Activated naive CD4-positive, alpha-beta T cell treated with anti-CD3 and anti-CD28 coated beads for 36 hours (primary cell): ENCODE data around the gene OPN1MW3. TPM values are rescaled to one million over a fixed set of nuclear protein-coding genes. Genes with fewer than 3 reads are reported as not detected.
"Not testable (repeated sequence)": the region's sequence is repeated elsewhere in the genome, so short reads cannot be mapped to it uniquely, and the experiment has no call there.

Experiments
- CTCF ChIA-PET: fragments of 350-600 bp; sonication (Branson Sonifier 250); formaldehyde crosslinking; loops from one replicate; lab custom pipeline; 2021; ENCODE audit warnings: antibody characterized with exemption; lab: Charles Lee
- DNase-seq: peaks from one replicate; pipeline ENCODE4 v3.0.0-alpha.2; 2020
- H3K27ac Mint-ChIP-seq: one replicate; pipeline ENCODE4 v1.8.0; 2021; ENCODE audit warnings: mild to moderate bottlenecking, mixed read lengths
- H3K27me3 Mint-ChIP-seq: one replicate; pipeline ENCODE4 v1.8.0; 2021; ENCODE audit warnings: low read depth, mixed read lengths
- H3K36me3 Mint-ChIP-seq: one replicate; pipeline ENCODE4 v1.8.0; 2021; ENCODE audit warnings: low read depth, mixed read lengths
- H3K4me1 Mint-ChIP-seq: one replicate; pipeline ENCODE4 v1.8.0; 2021; ENCODE audit warnings: low read depth, mixed read lengths
- H3K4me3 Mint-ChIP-seq: one replicate; pipeline ENCODE4 v1.8.0; 2021; ENCODE audit warnings: mild to moderate bottlenecking, moderate library complexity, mixed read lengths
- H3K9me3 Mint-ChIP-seq: one replicate; pipeline ENCODE4 v1.8.0; 2021; ENCODE audit warnings: mixed read lengths
- intact Hi-C: fragments of 100-400 bp; cut with micrococcal nuclease; formaldehyde crosslinking; loops from one replicate; pipeline ENCODE4 v1.15.1; 2023
- total RNA-seq, 2 experiments: library from RNA; stranded (reverse); gene quantifications; one replicate each; pipeline ENCODE4 v1.2.3, GENCODE V29; 2021

The OPN1MW3 gene
- not detected for total RNA-seq

DNA sequence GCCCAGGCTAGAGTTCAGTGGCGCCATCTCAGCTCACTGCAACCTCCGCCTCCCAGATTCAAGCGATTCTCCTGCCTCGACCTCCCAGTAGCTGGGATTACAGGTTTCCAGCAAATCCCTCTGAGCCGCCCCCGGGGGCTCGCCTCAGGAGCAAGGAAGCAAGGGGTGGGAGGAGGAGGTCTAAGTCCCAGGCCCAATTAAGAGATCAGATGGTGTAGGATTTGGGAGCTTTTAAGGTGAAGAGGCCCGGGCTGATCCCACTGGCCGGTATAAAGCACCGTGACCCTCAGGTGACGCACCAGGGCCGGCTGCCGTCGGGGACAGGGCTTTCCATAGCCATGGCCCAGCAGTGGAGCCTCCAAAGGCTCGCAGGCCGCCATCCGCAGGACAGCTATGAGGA, at the start of gene OPN1MW3:
Gene OPN1MW3 (plus strand): TSS at position 301 of the 400 bp plus-strand sequence. CDS start 38 bp downstream, at position 339.
- CTCF ChIA-PET, result not testable (repeated sequence)

DNA sequence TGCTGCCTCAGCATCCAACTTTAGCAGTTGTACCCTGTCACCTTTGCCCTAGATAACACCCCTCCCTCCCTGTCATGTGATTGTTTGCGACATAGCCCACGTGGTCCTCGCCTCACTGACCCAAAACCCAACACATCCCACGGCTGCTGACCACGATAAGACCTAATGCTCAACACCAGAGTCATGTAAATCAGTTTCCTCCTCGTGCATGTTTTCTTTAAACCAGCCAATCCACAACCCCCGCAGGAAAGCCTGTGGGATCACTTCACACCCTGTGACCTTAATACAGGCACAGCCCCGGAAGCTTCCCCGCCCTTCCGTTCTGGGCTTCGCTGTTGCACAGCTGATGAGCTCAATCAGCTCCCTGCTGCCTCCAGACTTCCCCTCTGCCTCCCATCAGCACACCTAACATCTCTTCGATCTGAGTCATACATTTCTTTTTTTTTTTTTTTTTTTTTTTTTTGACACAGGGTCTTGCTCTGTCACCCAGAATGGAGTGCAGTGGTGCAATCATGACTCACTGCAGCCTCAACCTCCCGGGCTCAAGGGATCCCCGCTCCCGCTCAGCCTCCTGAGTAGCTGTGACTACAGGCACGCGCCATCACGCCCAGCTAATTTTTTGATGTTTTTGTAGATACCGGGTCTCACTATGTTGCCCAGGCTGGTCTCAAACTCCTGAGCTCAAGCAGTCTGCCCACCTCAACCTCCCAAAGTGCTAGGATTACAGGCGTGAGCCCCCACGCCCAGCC, 47.5 kb upstream of the OPN1MW3 start:
- CTCF ChIA-PET, DNase-seq, H3K27me3 Mint-ChIP-seq, H3K4me1 Mint-ChIP-seq, H3K36me3 Mint-ChIP-seq, H3K4me3 Mint-ChIP-seq, H3K27ac Mint-ChIP-seq, H3K9me3 Mint-ChIP-seq, intact Hi-C loops: not testable (repeated sequence)

More for the DNA sequence above, at the start of gene OPN1MW3:
- H3K4me3 Mint-ChIP-seq, H3K27me3 Mint-ChIP-seq, H3K27ac Mint-ChIP-seq, DNase-seq, intact Hi-C loops, H3K9me3 Mint-ChIP-seq, H3K36me3 Mint-ChIP-seq, H3K4me1 Mint-ChIP-seq: not testable (repeated sequence)

DNA sequence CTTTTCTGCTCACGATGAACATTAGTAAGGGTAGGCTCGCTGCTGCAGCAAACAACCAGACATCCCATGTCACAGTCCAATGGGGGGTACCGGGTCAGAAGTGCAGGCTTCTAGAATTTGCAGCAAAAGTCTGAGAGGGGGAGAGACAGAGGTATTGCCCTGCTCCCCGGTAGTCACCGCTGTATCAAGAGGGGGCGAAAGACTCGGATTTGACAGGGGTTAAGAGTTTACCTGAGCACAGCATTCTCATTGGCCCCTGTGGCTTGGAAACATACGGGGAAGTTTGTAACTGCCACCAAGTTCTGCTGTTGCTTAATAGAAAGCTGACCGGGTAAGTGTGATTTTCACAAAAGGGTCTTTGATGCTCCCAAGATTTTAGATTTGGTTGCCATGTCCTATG, 46.3 kb upstream of the OPN1MW3 start:
- H3K27me3 Mint-ChIP-seq, CTCF ChIA-PET, H3K36me3 Mint-ChIP-seq, H3K4me3 Mint-ChIP-seq, intact Hi-C loops, H3K4me1 Mint-ChIP-seq, DNase-seq, H3K27ac Mint-ChIP-seq, H3K9me3 Mint-ChIP-seq: not testable (repeated sequence)

DNA sequence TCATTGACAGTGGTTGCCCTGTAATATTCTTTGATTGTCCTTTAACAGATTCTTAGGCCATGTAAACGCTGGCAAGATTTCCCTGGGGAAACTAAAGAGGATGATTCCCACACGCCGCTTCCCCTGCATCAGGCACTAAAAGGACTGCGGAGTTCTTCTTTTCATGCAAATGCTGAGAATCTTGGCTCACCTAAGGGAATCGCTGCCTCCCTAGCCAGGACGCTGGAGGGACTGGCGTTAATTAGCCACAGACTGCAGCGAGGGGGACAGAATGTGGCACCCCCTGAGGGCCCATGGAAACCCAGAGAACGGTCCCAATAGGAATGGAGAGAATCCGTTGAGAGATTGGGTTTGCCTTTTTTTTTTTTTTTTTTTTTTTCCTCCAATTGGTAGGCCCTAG, 45.9 kb upstream of the OPN1MW3 start:
- H3K27me3 Mint-ChIP-seq, H3K4me3 Mint-ChIP-seq, CTCF ChIA-PET, DNase-seq, H3K36me3 Mint-ChIP-seq, H3K4me1 Mint-ChIP-seq, H3K9me3 Mint-ChIP-seq, intact Hi-C loops, H3K27ac Mint-ChIP-seq: not testable (repeated sequence)

DNA sequence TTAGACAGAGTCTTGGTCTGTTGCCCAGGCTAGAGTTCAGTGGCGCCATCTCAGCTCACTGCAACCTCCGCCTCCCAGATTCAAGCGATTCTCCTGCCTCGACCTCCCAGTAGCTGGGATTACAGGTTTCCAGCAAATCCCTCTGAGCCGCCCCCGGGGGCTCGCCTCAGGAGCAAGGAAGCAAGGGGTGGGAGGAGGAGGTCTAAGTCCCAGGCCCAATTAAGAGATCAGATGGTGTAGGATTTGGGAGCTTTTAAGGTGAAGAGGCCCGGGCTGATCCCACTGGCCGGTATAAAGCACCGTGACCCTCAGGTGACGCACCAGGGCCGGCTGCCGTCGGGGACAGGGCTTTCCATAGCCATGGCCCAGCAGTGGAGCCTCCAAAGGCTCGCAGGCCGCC, 37.9 kb upstream of the OPN1MW3 start, which contains the start of gene OPN1MW2:
Gene OPN1MW2 (plus strand): TSS at position 301 of the 400 bp plus-strand sequence. CDS start 60 bp downstream, at position 361.
- H3K9me3 Mint-ChIP-seq, DNase-seq, H3K4me3 Mint-ChIP-seq, CTCF ChIA-PET, H3K4me1 Mint-ChIP-seq, H3K27me3 Mint-ChIP-seq, H3K27ac Mint-ChIP-seq, intact Hi-C loops, H3K36me3 Mint-ChIP-seq: not testable (repeated sequence)

DNA sequence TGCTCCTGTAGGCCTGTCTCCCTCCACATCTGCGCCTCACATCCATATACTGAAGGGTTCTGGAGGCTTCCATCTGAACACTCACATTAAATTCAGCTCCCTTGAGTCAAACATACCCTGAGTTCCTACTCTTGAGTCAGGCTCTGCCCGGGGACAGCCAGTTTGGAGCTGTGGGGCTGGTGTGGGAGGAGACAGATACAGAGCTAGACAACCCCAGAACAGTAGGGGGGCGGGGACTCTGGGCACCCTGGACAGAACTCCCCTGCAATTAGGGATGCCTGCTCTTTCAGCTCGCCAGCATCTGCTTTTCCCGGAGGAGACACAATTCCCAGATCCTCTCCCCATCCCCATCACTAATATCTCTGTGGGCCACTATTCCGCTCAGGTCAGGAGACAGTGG, 32.1 kb upstream of the OPN1MW3 start:
- DNase-seq, H3K36me3 Mint-ChIP-seq, H3K4me3 Mint-ChIP-seq, intact Hi-C loops, H3K9me3 Mint-ChIP-seq, H3K27me3 Mint-ChIP-seq, CTCF ChIA-PET, H3K4me1 Mint-ChIP-seq, H3K27ac Mint-ChIP-seq: not testable (repeated sequence)

DNA sequence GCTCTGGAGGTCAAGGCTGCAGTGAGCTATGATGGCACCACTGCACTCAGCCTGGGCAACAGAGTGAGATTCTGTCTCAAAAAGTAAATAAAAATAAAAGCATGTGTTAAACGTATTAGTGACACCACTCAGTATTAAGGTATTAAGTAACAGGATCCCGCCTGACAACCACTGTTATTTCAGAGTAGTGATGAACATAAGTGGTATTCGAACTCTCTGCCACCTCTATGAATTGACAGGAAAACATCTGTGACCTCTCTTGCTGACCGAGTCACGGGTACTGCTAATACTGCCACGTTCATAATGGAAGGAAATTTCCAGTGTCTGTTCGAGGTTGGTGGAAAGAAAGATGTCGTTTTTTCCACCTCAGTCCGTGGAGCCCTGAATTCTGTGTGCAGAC, 30.7 kb upstream of the OPN1MW3 start:
- H3K27me3 Mint-ChIP-seq, H3K9me3 Mint-ChIP-seq, H3K4me1 Mint-ChIP-seq, H3K36me3 Mint-ChIP-seq, H3K4me3 Mint-ChIP-seq, intact Hi-C loops, H3K27ac Mint-ChIP-seq, CTCF ChIA-PET, DNase-seq: not testable (repeated sequence)

DNA sequence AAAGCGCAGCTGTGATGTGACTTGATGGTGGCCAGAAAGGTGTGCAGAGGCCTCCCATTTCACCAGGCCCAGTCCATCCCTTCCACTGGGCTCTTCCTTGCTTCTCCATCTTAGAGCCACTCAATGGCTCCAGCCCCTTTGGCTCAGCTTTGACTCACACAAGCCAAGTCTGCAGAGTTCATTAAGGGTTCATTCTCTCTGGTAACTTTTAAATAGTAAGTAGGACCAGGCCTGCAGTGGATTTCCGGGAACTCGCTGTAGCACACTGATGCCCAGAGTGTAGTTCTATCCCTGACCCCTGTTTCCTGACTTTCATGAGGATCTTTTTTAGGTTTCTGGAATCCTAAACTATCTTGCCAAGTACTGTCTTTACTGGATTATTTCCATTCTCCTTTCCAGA, 25.9 kb upstream of the OPN1MW3 start:
- H3K36me3 Mint-ChIP-seq, DNase-seq, H3K9me3 Mint-ChIP-seq, H3K27me3 Mint-ChIP-seq, H3K27ac Mint-ChIP-seq, H3K4me3 Mint-ChIP-seq, intact Hi-C loops, H3K4me1 Mint-ChIP-seq, CTCF ChIA-PET: not testable (repeated sequence)

DNA sequence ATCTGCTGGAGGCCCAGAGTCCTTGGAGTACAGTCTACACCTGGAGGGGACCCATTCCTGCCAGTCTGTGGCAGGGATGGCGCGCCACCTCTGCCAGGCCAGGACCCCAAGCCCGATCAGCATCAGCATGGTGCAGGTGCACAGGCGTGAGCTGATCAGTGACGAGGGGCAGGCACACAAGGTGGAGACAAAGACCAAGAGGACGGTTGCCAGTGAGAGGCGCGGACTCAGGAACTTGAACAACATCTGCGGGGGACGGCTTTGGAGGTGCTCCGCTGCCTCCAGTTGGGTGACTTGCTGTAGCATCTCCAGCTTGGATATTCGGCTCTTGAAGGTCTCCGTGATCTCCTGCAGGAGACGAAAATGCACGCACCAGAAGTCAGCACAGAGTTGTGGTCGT, 23.8 kb upstream of the OPN1MW3 start:
- H3K9me3 Mint-ChIP-seq, intact Hi-C loops: not testable (repeated sequence)

DNA sequence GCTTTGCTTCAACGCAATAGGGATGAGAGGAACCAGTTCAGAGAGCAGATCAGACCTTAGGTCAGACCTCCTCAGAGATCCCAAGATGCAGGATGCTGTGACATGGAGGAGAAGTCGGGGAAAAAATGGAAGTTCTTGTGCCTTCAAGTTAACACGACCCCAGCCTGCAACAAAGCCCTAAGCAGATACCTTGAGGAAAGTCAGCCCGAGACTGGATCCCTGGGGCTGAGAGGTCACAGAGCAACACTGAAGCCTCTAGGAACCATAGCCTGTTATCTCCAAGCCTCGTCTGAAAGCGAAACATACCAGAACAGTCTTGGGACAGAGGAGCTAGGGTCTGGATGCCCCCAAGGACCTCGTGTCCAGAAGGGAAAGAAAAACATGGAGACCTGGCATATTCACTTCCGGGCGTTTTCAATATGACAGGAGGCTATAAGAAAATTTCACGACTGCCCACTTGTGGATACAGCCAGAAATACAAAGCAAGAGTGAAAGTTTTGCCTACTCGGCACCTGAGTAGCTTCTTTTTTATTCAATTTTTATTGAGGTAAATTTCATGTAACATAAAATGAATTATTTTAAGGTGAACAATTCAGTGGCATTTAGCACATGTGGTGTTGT, 18.3 kb upstream of the OPN1MW3 start:
- DNase-seq, H3K27ac Mint-ChIP-seq, H3K4me3 Mint-ChIP-seq, H3K4me1 Mint-ChIP-seq, H3K36me3 Mint-ChIP-seq, intact Hi-C loops, CTCF ChIA-PET, H3K27me3 Mint-ChIP-seq, H3K9me3 Mint-ChIP-seq: not testable (repeated sequence)

More for the DNA sequence above, 23.8 kb upstream of the OPN1MW3 start:
- CTCF ChIA-PET, H3K4me3 Mint-ChIP-seq, DNase-seq, H3K36me3 Mint-ChIP-seq, H3K4me1 Mint-ChIP-seq, H3K27ac Mint-ChIP-seq, H3K27me3 Mint-ChIP-seq: not testable (repeated sequence)

DNA sequence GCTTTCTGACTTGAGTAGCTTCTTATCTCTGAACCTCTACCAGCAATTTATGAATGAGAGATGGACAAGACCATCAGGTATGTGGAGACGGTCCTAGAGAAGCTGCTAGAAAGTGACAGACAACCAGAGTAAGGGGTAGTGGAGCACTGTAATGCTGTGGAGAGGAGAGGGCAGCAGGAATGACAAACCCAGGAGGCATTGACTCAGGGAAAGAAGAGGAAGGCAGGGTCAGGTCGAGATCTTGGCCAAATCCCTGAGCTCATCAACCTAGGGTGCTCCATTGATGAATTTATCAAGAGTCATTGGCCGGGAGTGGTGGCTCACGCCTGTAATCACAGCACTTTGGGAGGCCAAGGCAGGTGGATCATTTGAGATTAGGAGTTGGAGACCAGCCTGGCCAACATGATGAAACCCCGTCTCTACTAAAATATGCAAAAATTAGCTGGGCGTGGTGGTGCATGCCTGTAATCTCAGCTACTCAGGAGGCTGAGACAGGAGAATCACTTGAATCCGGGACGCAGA, 17.3 kb upstream of the OPN1MW3 start:
- H3K27ac Mint-ChIP-seq, CTCF ChIA-PET, DNase-seq, H3K36me3 Mint-ChIP-seq, H3K27me3 Mint-ChIP-seq, H3K4me3 Mint-ChIP-seq, intact Hi-C loops, H3K9me3 Mint-ChIP-seq, H3K4me1 Mint-ChIP-seq: not testable (repeated sequence)

DNA sequence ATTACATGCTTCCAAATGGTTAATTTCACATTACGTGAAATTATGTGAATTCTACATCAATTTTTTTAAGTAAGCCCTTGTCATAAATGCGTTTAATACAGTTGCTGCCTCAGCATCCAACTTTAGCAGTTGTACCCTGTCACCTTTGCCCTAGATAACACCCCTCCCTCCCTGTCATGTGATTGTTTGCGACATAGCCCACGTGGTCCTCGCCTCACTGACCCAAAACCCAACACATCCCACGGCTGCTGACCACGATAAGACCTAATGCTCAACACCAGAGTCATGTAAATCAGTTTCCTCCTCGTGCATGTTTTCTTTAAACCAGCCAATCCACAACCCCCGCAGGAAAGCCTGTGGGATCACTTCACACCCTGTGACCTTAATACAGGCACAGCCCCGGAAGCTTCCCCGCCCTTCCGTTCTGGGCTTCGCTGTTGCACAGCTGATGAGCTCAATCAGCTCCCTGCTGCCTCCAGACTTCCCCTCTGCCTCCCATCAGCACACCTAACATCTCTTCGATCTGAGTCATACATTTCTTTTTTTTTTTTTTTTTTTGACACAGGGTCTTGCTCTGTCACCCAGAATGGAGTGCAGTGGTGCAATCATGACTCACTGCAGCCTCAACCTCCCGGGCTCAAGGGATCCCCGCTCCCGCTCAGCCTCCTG, 9.9 kb upstream of the OPN1MW3 start:
- CTCF ChIA-PET, H3K27ac Mint-ChIP-seq, H3K36me3 Mint-ChIP-seq, H3K4me3 Mint-ChIP-seq, H3K4me1 Mint-ChIP-seq, intact Hi-C loops, DNase-seq, H3K27me3 Mint-ChIP-seq, H3K9me3 Mint-ChIP-seq: not testable (repeated sequence)
